GM21528 (cell line): ENCODE results near the gene TFPI2.
A peak's percentile ranks its signal among the peaks of the same experiment; 100 is the strongest.

ENCODE experiments used
- ATAC-seq: cut with Tn5 transposase; IDR thresholded peaks from one replicate; pipeline ENCODE4 v1.9.1; 2021; ENCODE audit warnings: mild to moderate bottlenecking, moderate library complexity; ENCODE audit not compliant: unreplicated experiment, low FRiP score

Gene TFPI2

GRCh38 chr7:93910076-93910994 is 19.8 kb upstream of the TFPI2 start:
- ATAC-seq: no peak

GRCh38 chr7:93906267-93906666 is 15.7 kb upstream of the TFPI2 start, which contains the start of gene GNGT1:
GNGT1 (plus strand) TSS chr7:93906567; CDS start chr7:93906747, 180 bp downstream.
- no peak for ATAC-seq

GRCh38 chr7:93902777-93903423 is 12.3 kb upstream of the TFPI2 start:
- no peak for ATAC-seq

GRCh38 chr7:93897680-93898079 is 7.1 kb upstream of the TFPI2 start:
- no peak for ATAC-seq

- ATAC-seq: no peak
Observed at GRCh38 chr7:93895859-93896600, 5.5 kb upstream of the TFPI2 start.

- ATAC-seq: no peak
Observed at GRCh38 chr7:93894966-93895640, 4.5 kb upstream of the TFPI2 start.

GRCh38 chr7:93894426-93894825 is 3.9 kb upstream of the TFPI2 start:
- no peak for ATAC-seq

GRCh38 chr7:93890041-93890463 is 501 bp downstream of the TFPI2 start:
- peak; percentile 75 for ATAC-seq

GRCh38 chr7:93889261-93889660 is 1.3 kb downstream of the TFPI2 start:
- ATAC-seq: no peak

GRCh38 chr7:93884541-93884940 is 6.0 kb downstream of the TFPI2 start:
- no peak for ATAC-seq

GRCh38 chr7:93883917-93884345 is 6.6 kb downstream of the TFPI2 start:
- ATAC-seq: no peak

- ATAC-seq: no peak
Observed at GRCh38 chr7:93883078-93883916, 7.3 kb downstream of the TFPI2 start.

- ATAC-seq: no peak
Observed at GRCh38 chr7:93882468-93882867, 8.1 kb downstream of the TFPI2 start.

- no peak for ATAC-seq
Observed at GRCh38 chr7:93879356-93879755, 11.2 kb downstream of the TFPI2 start.

- no peak for ATAC-seq
Observed at GRCh38 chr7:93877742-93878141, 12.8 kb downstream of the TFPI2 start.

- no peak for ATAC-seq
Observed at GRCh38 chr7:93873998-93874574, 16.5 kb downstream of the TFPI2 start.

GRCh38 chr7:93866886-93867285 is 23.7 kb downstream of the TFPI2 start:
- ATAC-seq: no peak

- ATAC-seq: no peak
Observed at GRCh38 chr7:93862651-93863050, 27.9 kb downstream of the TFPI2 start.

GRCh38 chr7:93861325-93861949 is 29.1 kb downstream of the TFPI2 start:
- ATAC-seq: no peak
